ENCODE results near the gene SALL3. TPM values are rescaled to one million over a fixed set of nuclear protein-coding genes. Genes with fewer than 3 reads are reported as not detected.

SALL3 gene
- total RNA-seq, 8 experiments from 2014 or later = 0.05 to 9.2 (median 1.6) TPM; not detected in 1

GRCh38 chr18:78991446-78991845 lies 11.8 kb downstream of the SALL3 start:
- Histone ChIP-seq H3K27ac (no peak overlapping the region), H3K4me1 (replicated peaks in 1 of 2) (peaks cover 5 to 7% of the 10 kb centered on the region in 2 donors), H3K4me3 (no peak overlapping the region)
- WGBS, 10 experiments = 0 to 97% (median 90%) methylated on average over 2 to 12 of the region's 13 CpGs; no CpG with 5 or more reads in 3 of the 10 experiments
- ATAC-seq (replicated peaks in 6 of 8) = no peak
- in situ Hi-C loops (cut with MboI; ENCODE audit: low pct_unique_long_range_greater_than_20kb in 2 of 9, low sequenced_read_pairs in 9 of 9, unreplicated experiment in 9 of 9) = loop anchor here in 2 of 9 experiments (25.0 kb wide), 3 partner anchors 929 to 1229 kb away; no protein-coding TSS in a partner anchor

GRCh38 chr18:78992041-78993011 lies 12.7 kb downstream of the SALL3 start:
- in situ Hi-C loops (cut with MboI; ENCODE audit: low pct_unique_long_range_greater_than_20kb in 2 of 9, low sequenced_read_pairs in 9 of 9, unreplicated experiment in 9 of 9) = loop anchor here in 2 of 9 experiments (25.0 kb wide), 3 partner anchors 930 to 1230 kb away; no protein-coding TSS in a partner anchor
- H3K4me3 ChIP-seq = no peak overlapping the region
- WGBS, 10 experiments = 60 to 100% (median 93%) methylated on average over 2 to 8 of the region's 129 CpGs; no CpG with 5 or more reads in 5 of the 10 experiments
- peaks cover 5 to 7% of the 10 kb centered on the region in 2 donors for H3K4me1 ChIP-seq (replicated peaks in 1 of 2)
- H3K27ac ChIP-seq = no peak overlapping the region
- peak in 1 of 8 experiments; percentile 62 for ATAC-seq (replicated peaks in 6 of 8)

GRCh38 chr18:78993014-78993926 lies 13.7 kb downstream of the SALL3 start:
- H3K4me3 ChIP-seq = no peak overlapping the region
- peaks cover 5 to 7% of the 10 kb centered on the region in 2 donors for H3K4me1 ChIP-seq (replicated peaks in 1 of 2)
- in situ Hi-C loops (cut with MboI; ENCODE audit: low pct_unique_long_range_greater_than_20kb in 2 of 9, low sequenced_read_pairs in 9 of 9, unreplicated experiment in 9 of 9) = loop anchor here in 2 of 9 experiments (25.0 kb wide), 3 partner anchors 931 to 1231 kb away; no protein-coding TSS in a partner anchor
- 92 to 100% (median 98%) methylated on average over 5 to 31 of the region's 90 CpGs; no CpG with 5 or more reads in 5 of the 10 experiments for WGBS, 10 experiments
- no peak overlapping the region for H3K27ac ChIP-seq
- no peak for ATAC-seq (replicated peaks in 6 of 8)

GRCh38 chr18:78994000-78994399 lies 14.4 kb downstream of the SALL3 start:
- Histone ChIP-seq H3K27ac (no peak overlapping the region), H3K4me1 (replicated peaks in 1 of 2) (peaks cover 5 to 7% of the 10 kb centered on the region in 2 donors), H3K4me3 (no peak overlapping the region)
- WGBS, 10 experiments = 93 to 100% (median 100%) methylated on average over 1 to 11 of the region's 37 CpGs; no CpG with 5 or more reads in 7 of the 10 experiments
- no peak for ATAC-seq (replicated peaks in 6 of 8)
- in situ Hi-C loops (cut with MboI; ENCODE audit: low pct_unique_long_range_greater_than_20kb in 2 of 9, low sequenced_read_pairs in 9 of 9, unreplicated experiment in 9 of 9) = loop anchor here in 2 of 9 experiments (25.0 kb wide), 3 partner anchors 932 to 1232 kb away; no protein-coding TSS in a partner anchor

- Histone ChIP-seq H3K4me1 (replicated peaks in 1 of 2) (peaks cover 5 to 7% of the 10 kb centered on the region in 2 donors), H3K27ac (no peak overlapping the region), H3K4me3 (no peak overlapping the region)
- ATAC-seq (replicated peaks in 6 of 8) = no peak
- 93% methylated on average over 8 of the region's 38 CpGs; no CpG with 5 or more reads in 9 of the 10 experiments for WGBS, 10 experiments
- in situ Hi-C loops (cut with MboI; ENCODE audit: low pct_unique_long_range_greater_than_20kb in 2 of 9, low sequenced_read_pairs in 9 of 9, unreplicated experiment in 9 of 9) = loop anchor here in 2 of 9 experiments (25.0 kb wide), 3 partner anchors 932 to 1232 kb away; no protein-coding TSS in a partner anchor
These were observed 14.9 kb downstream of the SALL3 start for GRCh38 chr18:78994531-78994930.

GRCh38 chr18:78994977-78995582 lies 15.5 kb downstream of the SALL3 start:
- in situ Hi-C loops (cut with MboI; ENCODE audit: low pct_unique_long_range_greater_than_20kb in 2 of 9, low sequenced_read_pairs in 9 of 9, unreplicated experiment in 9 of 9) = loop anchor here in 2 of 9 experiments (25.0 kb wide), 3 partner anchors 933 to 1233 kb away; no protein-coding TSS in a partner anchor
- H3K4me3 ChIP-seq = no peak overlapping the region
- peaks cover 5 to 7% of the 10 kb centered on the region in 2 donors for H3K4me1 ChIP-seq (replicated peaks in 1 of 2)
- H3K27ac ChIP-seq = no peak overlapping the region
- no peak for ATAC-seq (replicated peaks in 6 of 8)
- WGBS, 10 experiments = 90 to 100% (median 97%) methylated on average over 1 to 13 of the region's 44 CpGs; no CpG with 5 or more reads in 4 of the 10 experiments

GRCh38 chr18:78995740-78996395 lies 16.2 kb downstream of the SALL3 start:
- Histone ChIP-seq H3K27ac (no peak overlapping the region), H3K4me1 (replicated peaks in 1 of 2) (peaks cover 0 to 3% of the 10 kb centered on the region in 2 donors), H3K4me3 (no peak overlapping the region)
- peak in 1 of 8 experiments; percentile 28 for ATAC-seq (replicated peaks in 6 of 8)
- in situ Hi-C loops (cut with MboI; ENCODE audit: low pct_unique_long_range_greater_than_20kb in 2 of 9, low sequenced_read_pairs in 9 of 9, unreplicated experiment in 9 of 9) = loop anchor here in 2 of 9 experiments (25.0 kb wide), 3 partner anchors 934 to 1234 kb away; no protein-coding TSS in a partner anchor
- 0 to 100% (median 92%) methylated on average over 1 to 8 of the region's 22 CpGs; no CpG with 5 or more reads in 2 of the 10 experiments for WGBS, 10 experiments

- H3K4me3 ChIP-seq = no peak overlapping the region
- no peak overlapping the region for H3K27ac ChIP-seq
- H3K4me1 ChIP-seq (replicated peaks in 1 of 2) = no peaks in the 10 kb centered on the region
- in situ Hi-C loops (cut with MboI; ENCODE audit: low pct_unique_long_range_greater_than_20kb in 2 of 9, low sequenced_read_pairs in 9 of 9, unreplicated experiment in 9 of 9) = loop anchor here in 2 of 9 experiments (25.0 kb wide), 3 partner anchors 935 to 1235 kb away; no protein-coding TSS in a partner anchor
- WGBS, 10 experiments = 63 to 100% (median 92%) methylated on average over 1 to 27 of the region's 44 CpGs; no CpG with 5 or more reads in 1 of the 10 experiments
- ATAC-seq (replicated peaks in 6 of 8) = no peak
These were observed 17.3 kb downstream of the SALL3 start for GRCh38 chr18:78996741-78997490.

GRCh38 chr18:78998371-78999071 lies 18.9 kb downstream of the SALL3 start:
- peak in 2 of 8 experiments; percentile 28 to 60 for ATAC-seq (replicated peaks in 6 of 8)
- 13 to 92% (median 74%) methylated on average over 1 to 14 of the region's 18 CpGs for WGBS, 10 experiments
- in situ Hi-C loops (cut with MboI; ENCODE audit: low pct_unique_long_range_greater_than_20kb in 2 of 9, low sequenced_read_pairs in 9 of 9, unreplicated experiment in 9 of 9) = loop anchor here in 2 of 9 experiments (25.0 kb wide), 3 partner anchors 936 to 1236 kb away; no protein-coding TSS in a partner anchor
- H3K27ac ChIP-seq = no peak overlapping the region
- no peaks in the 10 kb centered on the region for H3K4me1 ChIP-seq (replicated peaks in 1 of 2)
- H3K4me3 ChIP-seq = no peak overlapping the region

- ATAC-seq (replicated peaks in 6 of 8) = no peak
- in situ Hi-C loops (cut with MboI; ENCODE audit: low pct_unique_long_range_greater_than_20kb in 2 of 9, low sequenced_read_pairs in 9 of 9, unreplicated experiment in 9 of 9) = loop anchor here in 2 of 9 experiments (25.0 kb wide), 3 partner anchors 938 to 1238 kb away; no protein-coding TSS in a partner anchor
- Histone ChIP-seq H3K27ac (no peak overlapping the region), H3K4me3 (no peak overlapping the region), H3K4me1 (replicated peaks in 1 of 2) (no peaks in the 10 kb centered on the region)
- 0 to 100% (median 85%) methylated on average over 1 to 8 of the region's 8 CpGs; no CpG with 5 or more reads in 2 of the 10 experiments for WGBS, 10 experiments
These were observed 20.3 kb downstream of the SALL3 start for GRCh38 chr18:78999939-79000338.
